Stimulated activated CD8-positive, alpha-beta memory T cell treated with anti-CD3 and anti-CD28 coated beads, Interleukin-7, amount 100 ng/mL, for 1 hour (primary cell): ENCODE results near the gene CRTAC1.

Experiments
- DNase-seq, 2 donors: peaks; one replicate each; pipeline ENCODE4 v3.0.0-alpha.2; 2020; ENCODE audit warnings: low read depth in 2 of 2

The CRTAC1 gene

GRCh38 chr10:97974526-97975525 is 55.6 kb downstream of the CRTAC1 start:
- no peak for DNase-seq

GRCh38 chr10:97974100-97974499 is 56.3 kb downstream of the CRTAC1 start:
- DNase-seq = no peak

DNA sequence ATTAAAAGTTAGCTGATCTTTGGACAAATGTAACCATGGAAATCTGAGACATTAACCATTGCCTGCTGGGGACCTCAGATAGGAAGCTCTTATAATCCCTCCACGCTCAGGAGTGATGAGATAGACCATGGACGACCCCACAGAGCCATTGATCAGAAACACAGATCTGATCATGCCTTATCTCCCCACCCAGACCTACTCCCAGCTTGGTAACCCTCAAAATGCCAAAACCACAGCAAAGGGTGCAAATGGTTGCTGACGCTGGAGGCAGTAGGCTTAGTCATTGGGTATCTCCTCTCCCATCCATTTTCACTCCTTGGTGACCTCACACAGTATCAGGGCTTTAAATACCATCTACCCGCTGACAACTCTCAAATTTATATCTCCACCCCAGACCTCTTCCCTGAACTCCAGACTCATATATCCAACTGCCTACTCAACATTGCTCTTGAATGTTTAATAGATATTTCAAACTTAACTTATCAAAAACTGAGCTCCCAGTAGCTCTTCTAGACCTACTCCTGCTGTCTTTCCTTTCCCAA is 60.8 kb downstream of the CRTAC1 start:
- no peak for DNase-seq

DNA sequence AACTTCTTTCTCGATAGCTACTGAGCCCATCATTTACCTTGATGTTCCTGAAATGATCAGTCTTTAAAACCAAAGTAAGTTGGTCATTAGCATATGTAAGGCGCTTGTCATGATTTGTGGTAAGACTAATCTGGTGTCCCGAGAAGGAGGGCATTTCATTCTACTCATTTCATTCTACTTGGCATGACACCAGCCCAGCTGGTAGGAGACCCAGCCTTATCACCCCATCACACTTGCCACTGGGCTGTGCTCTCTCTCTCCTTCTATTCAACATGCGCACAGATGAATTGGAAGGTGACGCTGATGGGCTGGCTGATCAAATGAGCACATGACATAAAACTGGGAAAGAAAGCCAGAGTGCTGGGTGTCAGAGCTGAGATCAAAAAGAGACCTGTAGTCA is 65.7 kb downstream of the CRTAC1 start:
- no peak for DNase-seq

DNA sequence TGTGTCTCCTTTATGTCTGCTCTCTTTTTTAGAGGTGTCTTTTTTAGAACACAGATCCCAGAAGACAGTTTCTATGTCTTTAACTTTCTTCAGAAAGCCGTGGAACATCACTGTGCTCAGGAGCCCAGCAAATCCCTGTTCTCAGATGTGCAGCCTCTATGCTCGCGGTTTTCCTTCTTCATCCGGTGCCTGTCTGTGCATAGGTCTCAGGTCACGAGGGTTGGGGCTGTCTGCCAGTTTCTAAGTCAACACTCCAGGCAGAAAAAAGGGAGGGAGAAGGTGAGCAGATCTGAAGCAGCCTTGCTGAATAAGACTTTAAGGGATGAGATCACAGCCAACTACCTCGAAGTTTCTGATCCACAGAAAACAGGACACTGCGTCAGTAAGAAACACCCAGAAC is 68.5 kb downstream of the CRTAC1 start:
- no peak for DNase-seq

- no peak for DNase-seq
Observed at GRCh38 chr10:97960269-97961056, 70.0 kb downstream of the CRTAC1 start.

DNA sequence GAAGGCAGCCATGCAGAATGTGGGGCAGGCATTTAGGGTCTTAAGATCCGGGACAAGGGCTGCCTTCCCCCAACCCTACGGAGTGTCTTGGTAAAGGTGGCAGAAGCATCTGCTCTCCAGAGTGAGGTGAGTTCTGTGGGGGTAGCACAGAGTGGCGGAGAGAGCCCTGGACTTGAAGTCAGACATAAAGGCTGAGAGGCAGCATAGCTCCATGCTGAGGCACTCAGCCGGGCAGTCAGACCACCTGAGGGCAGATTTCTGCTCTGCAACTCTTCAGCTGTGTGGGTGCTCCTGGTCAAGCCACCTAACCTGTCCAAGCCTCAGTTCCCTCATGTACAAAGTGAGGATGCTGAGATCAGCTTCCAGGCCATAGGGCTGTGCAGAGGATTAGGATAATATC is 81.0 kb downstream of the CRTAC1 start:
- DNase-seq = no peak

DNA sequence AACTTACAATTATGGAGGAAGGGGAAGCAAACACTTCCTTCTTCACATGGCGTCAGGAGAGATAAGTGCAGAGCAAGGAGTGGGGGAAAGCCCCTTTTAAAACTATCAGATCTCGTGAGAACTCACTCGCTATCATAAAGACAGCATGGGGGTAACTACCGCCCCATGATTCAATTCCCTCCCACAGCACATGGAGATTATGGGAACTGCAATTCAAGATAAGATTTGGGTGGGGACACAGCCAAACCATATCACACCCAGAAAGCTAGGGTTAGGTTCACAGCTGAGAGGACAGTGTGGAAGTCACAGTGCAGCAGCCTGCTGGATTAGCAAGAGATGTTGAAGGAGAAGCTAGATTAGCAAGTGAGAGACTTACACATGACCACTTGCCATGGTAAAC is 81.6 kb downstream of the CRTAC1 start:
- DNase-seq = no peak

DNA sequence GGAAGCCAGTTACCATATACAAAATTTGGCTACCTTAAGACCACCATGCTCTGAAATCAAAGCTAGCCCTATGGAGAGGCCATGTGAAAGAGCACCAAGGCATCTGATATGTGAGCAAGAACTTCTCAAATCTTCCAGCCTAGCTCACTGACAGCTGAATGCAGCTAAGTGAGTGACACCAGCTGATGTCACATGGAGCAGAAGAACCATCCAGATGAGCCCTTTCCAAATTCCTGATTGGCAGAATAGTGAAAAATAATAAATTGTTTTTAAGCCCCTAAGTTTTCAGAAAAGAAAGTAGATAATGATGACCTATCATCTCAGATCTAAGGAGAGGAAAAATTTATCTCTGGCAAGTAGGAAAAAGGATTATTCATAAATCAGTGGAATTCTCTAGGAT is 85.6 kb downstream of the CRTAC1 start:
- no peak for DNase-seq

DNA sequence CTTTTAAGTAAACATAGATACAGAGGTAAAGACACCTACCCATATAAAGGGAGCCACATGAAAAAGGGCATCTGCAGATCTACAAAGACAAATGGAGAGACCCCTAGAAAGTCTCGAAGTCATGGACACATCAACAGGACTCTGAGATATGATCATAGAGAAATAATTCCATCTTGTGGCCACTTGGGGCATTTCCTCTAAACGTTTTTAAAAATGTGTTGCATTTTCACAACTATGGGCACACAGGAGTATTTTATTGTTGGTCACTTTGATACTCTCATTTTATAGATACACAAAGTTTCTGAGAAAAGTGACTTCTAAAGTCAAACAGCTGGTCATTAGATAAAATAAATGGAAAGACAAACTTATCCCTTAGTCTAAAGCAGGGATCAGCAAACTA is 87.1 kb downstream of the CRTAC1 start:
- DNase-seq = no peak

DNA sequence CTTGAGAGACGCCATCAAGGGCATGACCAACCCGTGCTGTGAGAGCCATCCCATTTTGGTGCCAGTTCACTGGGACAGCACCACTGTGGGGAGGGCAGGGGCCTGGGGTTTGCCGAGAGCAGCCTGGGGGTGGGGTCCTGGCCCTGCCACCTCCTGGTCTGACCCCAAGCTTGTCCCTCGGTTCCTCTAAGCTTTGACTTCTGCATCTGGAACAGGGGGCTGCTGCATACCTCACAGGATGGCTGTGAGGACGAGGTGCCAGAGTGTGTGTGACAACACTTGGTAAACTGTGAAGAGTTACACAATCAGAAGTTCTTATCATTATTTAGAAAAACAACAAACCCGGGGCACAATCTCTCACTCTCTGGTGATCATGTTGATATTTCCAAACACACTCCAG is 89.9 kb downstream of the CRTAC1 start:
- no peak for DNase-seq

DNA sequence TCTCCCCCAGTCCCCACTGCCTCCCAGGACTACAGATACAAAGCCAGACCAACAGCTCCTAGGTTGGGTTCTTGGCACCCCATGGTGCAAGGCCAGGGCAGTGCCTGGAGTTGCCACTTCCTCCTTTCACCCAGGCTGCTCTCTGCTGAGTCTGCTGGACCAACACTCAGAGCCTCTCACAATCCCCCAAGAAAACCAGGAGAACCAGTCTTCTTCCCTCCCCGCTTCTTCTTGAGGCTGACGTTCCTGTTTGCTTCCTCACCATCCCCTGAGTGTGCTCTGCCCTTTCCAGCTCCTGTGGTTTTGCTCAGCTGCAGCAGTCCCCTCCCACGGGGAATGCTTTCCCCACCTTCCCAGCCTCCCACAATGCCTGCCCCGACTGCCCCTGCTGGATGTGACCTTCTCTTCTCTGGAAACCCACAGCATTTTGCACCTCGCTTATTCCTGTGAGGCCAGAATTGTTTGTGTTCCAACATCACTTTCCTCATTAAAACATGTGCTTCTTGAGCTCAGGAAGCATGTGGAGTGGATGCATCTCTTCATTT is 90.9 kb downstream of the CRTAC1 start:
- no peak for DNase-seq

- no peak for DNase-seq
Observed at GRCh38 chr10:97937928-97938327, 92.5 kb downstream of the CRTAC1 start.

GRCh38 chr10:97937054-97937453 is 93.4 kb downstream of the CRTAC1 start:
- no peak for DNase-seq

DNA sequence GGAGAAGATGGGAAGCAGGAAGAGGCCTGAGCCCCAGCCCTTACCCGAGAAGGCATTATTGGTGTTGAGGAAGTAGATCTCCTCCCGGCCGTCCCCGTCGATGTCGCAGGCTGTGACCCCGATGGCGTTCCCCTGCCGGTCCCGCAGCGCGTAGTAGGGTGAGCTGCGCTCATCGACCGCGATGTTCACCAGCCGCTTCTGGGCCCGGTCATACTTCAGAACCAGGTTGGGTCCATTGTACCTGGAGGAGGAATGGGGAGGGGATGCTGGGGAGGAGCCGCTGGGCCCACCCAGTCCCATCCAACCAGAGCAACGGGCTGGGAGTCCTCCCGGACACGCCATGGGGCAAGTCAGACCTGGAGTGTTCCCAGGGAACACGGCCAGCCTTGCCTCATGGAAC is 94.3 kb downstream of the CRTAC1 start:
- no peak for DNase-seq

DNA sequence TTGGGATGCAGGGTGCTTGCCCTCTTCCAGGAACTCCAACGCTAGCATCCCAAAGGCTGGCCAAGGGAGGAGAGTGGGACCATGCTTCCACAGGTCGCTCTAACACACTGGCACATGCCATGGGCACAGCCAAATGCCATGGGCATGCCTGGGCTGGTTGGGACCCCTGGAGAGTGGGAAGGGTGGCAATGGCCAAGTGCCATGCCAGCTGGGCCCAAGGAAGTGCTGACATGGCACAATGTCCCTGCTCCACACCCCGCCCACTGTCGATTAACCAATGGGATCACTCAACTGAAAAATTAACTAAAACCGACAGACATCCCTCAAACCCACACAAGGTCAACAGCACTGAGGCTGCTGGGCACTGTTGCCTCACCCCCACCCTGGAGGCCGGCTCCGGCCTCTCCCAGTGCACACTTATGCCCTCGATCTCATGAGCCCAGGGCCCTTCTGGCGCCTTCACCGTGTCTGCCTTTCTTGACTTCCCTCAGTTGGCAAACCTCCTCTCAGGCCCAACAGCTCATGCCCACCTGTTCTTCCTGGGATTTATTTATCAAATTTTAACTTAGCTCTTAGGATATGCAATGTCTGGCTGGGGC is 97.4 kb downstream of the CRTAC1 start:
- DNase-seq = no peak

DNA sequence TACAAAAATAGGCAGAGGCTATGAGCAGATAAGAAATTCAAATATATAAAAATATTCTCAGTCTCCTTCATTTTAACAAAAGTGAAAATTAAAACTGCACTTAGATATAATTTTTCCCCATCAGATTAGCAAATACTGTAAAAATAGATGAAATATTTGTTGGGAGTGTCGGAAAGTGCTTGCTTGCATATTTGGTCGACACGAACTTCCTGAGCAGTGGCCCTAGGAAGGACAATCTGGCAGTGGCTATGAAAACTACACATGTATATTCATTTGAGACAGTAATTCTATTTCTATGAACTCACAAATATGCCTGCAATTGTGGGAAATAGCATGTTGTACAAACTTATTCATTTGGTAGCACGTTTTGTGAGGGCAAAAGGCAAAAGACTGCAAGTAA is 99.4 kb downstream of the CRTAC1 start:
- no peak for DNase-seq

GRCh38 chr10:97928897-97929296 is 101.5 kb downstream of the CRTAC1 start:
- DNase-seq = no peak

GRCh38 chr10:97927622-97928021 is 102.8 kb downstream of the CRTAC1 start:
- no peak for DNase-seq

GRCh38 chr10:97926055-97926454 is 104.4 kb downstream of the CRTAC1 start:
- no peak for DNase-seq

DNA sequence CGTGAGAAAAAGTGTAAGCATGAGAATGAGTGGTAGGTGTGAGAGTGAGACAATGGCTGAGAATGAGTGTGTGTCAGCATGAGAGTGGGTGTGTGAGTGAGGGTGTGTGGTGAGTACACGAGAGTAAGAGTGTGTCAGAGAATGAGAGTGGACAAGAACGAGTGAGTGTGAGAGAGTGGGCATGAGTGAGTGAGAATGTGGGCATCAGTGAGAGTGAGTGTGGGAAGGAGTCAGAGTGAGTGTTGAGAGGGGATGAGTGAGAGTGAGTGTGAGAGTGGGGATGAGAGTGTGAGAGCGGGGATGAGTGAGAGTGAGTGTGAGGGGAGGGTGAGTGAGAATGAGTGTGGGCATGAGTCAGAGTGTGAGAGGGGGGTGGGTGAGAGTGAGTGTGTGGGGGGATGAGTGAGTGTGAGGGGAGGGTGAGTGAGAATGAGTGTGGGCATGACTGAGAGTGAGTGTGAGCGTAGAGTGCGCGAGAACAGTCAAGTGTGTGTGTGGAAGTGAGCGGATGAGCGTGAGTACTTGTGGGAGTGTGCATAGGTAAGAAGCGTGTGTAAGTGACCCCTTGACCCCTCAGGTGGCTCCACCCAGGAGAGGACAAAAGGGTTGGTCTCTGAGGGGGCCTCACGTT is 105.0 kb downstream of the CRTAC1 start:
- no peak for DNase-seq
